GM12872 (cell line): ENCODE data around the gene ICAM3.

Source experiments
- TF ChIP-seq, protein P1 (sequence below): IDR thresholded peaks from 3 replicates; pipeline ENCODE4 v1.5.1; 2011; ENCODE audit warnings: low read depth, mild to moderate bottlenecking, low read length, moderate library complexity; ENCODE audit not compliant: insufficient read depth

ICAM3 gene

DNA sequence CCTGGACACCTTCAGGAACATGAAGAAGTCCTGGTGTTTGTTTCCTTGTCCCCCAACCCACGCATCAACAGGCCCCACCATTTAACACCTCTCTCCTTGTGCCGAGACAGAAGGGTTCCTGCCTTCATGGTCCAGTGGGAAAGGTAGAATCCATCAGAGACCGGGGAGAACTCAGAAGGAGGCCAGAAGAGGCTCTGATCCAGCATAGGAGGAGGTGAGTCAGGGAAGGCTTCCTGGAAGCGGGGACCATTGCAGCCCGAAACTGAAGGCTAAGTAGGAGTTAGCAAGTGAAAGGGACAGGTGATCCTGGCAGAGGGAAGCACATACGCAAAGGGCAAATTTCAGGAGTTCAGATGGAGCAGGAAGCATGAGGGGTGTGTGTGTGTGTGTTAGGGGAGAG lies 484 bp downstream of the ICAM3 start:
- TF ChIP-seq, protein P1, sequence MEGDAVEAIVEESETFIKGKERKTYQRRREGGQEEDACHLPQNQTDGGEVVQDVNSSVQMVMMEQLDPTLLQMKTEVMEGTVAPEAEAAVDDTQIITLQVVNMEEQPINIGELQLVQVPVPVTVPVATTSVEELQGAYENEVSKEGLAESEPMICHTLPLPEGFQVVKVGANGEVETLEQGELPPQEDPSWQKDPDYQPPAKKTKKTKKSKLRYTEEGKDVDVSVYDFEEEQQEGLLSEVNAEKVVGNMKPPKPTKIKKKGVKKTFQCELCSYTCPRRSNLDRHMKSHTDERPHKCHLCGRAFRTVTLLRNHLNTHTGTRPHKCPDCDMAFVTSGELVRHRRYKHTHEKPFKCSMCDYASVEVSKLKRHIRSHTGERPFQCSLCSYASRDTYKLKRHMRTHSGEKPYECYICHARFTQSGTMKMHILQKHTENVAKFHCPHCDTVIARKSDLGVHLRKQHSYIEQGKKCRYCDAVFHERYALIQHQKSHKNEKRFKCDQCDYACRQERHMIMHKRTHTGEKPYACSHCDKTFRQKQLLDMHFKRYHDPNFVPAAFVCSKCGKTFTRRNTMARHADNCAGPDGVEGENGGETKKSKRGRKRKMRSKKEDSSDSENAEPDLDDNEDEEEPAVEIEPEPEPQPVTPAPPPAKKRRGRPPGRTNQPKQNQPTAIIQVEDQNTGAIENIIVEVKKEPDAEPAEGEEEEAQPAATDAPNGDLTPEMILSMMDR = no peak

GRCh38 chr19:10335352-10335985 lies 4.0 kb downstream of the ICAM3 start:
- TF ChIP-seq, protein P1 = no peak

DNA sequence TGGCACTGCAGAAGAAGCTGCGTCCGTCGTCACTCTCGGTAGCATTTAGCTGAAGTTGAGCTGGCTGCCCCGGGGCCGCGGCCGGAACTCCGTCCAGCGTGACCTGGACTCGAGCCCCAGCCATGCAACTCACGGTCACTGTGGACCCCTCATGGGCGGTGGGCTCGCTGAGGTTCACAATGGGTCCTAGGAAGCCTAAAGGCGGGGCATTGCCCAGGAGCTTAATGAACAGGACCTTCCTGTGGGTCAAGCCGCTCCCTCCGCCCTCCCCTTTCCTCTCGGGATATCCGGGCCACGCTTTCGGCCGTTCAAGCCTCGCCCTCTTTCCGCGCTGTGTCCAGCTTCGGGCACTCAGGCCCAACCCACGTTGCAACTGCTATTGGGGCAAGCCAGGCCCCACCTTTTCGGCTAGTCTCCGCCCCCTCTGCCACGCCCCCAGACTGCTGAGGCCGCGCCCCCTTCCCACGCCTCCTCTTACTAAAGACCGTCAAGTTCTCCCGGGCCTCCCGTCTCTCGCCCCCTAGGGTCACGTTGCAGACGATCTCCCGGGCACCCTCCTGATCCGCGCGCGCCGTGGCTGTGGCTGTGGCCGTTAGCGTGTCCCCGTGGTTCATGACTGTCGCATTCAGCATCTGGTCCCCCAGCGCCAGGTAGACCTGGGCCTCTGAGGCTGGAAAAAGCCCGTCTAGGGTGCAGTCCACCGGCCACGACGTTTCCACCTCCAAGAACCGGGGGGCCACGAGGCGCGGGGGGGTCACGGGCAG lies 4.7 kb downstream of the ICAM3 start:
- TF ChIP-seq, protein P1 = no peak

DNA sequence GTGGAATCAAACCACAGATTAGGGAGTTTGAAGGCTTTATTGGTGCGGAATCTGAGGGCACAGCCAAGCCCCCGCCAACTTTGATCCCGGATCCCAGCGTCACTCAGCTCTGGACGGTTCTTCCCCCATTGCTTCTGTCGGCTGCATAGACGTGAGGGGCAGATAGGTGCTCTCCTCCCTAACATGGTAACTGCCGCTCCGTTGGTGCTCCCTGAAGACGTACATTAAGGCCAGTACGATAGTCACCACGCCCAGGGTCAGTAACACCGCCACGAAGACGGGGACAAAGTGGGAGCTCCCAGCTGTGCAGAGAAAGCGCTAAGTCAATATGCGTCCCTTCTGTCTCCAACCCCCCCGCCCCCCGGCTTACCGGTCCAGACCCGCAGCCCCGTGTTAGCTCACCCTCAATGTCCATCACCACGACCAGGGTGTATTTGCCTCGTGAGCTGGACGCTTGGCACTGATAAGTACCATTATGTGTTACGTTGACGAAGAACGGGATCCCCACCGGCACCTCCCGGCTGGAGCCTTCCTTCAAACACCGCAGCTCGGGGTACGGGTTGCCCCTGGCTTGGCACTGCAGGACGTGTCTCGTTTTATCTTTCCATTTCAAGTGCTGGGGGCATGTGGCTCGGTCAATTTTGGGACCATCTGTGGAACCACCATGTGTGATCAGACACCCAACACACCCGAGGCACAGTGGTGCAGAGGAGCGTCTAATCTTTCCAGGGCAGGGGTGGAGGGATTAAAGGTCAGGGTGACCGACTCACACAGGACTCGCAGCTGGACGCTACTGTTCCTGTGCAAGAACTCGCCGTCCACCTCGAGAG lies 5.5 kb downstream of the ICAM3 start:
- TF ChIP-seq, protein P1 = no peak

GRCh38 chr19:10332965-10333757 lies 6.3 kb downstream of the ICAM3 start, which contains the start of gene RAVER1:
TSS of gene RAVER1 (minus strand) at chr19:10333529. CDS start at chr19:10333507, 22 bp downstream.
- TF ChIP-seq, protein P1 = no peak

DNA sequence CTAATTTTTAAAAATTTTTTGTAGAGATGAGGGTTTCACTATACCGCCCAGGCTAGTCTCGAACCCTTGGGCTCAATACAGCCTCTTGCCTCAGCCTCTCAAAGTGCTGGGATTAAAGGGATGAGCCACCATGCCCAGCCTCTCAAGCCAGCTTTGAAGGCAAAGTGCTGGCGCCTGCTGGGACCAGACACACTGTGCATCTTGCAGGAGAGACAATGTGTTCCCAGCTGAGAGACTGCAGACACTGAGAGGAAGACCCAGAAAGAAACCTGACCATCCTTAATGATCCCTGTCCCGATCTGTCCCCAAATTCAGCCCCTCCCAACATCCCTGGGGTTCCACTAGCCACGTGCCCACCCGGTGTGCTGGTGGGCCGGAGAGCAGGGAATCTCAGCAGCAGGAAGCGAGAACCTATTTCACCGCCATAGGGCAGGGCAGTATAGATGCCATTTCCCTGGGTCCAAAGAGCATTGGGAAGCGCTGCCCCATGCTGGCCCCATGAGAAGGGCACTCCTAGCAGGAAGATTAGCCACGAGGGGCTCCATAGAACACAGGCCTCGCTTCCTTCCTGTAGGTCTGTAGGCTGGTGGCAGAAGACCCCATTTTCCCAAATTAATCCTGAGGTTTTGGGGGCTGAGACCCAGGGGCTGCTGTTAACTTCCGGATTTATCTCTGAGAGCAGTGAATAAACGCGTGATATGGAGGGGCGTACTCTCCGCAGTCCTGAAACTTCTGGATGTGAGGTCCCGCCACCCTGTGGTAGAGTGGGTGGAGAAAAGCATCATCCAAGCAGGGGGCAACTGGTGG lies 7.1 kb downstream of the ICAM3 start:
- TF ChIP-seq, protein P1 = no peak
